CD14-positive monocyte (primary cell): ENCODE measurements around the gene FBN1. TPM values are rescaled to one million over a fixed set of nuclear protein-coding genes. Genes with fewer than 3 reads are reported as not detected.

ENCODE experiments used
- DNase-seq, 3 donors: peaks; one replicate each; pipeline ENCODE4 v3.0.0-alpha.2; 2011 to 2022
- H2AFZ ChIP-seq: 2 replicates; pipeline ENCODE4 v1.6.0; 2012; ENCODE audit warnings: mild to moderate bottlenecking, low read depth, low read length, inconsistent platforms; ENCODE audit not compliant: insufficient read depth, poor library complexity, severe bottlenecking
- H3K27ac ChIP-seq, 2 donors: 1 replicate in 1 of 2; 2 replicates in 1 of 2; pipeline ENCODE4 v1.5.1; 2012 to 2013; ENCODE audit warnings: low read length in 2 of 2, control low read depth in 1 of 2, inconsistent platforms in 1 of 2, low read depth in 1 of 2, mild to moderate bottlenecking in 1 of 2
- H3K27me3 ChIP-seq, 2 donors: one replicate each; pipeline versions ENCODE4 v1.6.0 to v1.6.1; 2011 to 2013; ENCODE audit warnings: low read length in 2 of 2; ENCODE audit not compliant: control insufficient read depth in 2 of 2, insufficient read depth in 2 of 2
- H3K36me3 ChIP-seq, 2 donors: replicated peaks in 1 of 2; 1 replicate in 1 of 2; 2 replicates in 1 of 2; pipeline versions ENCODE4 v1.5.1 to v1.6.1; 2012 to 2013; ENCODE audit warnings: low read length in 2 of 2, control low read depth in 1 of 2, inconsistent platforms in 1 of 2, mild to moderate bottlenecking in 1 of 2; ENCODE audit not compliant: insufficient read depth in 2 of 2, control insufficient read depth in 1 of 2
- H3K4me1 ChIP-seq, 2 donors: 1 replicate in 1 of 2; 2 replicates in 1 of 2; pipeline versions ENCODE4 v1.5.1 to v1.6.1; 2012 to 2013; ENCODE audit warnings: low read length in 2 of 2, control low read depth in 1 of 2, inconsistent platforms in 1 of 2, mild to moderate bottlenecking in 1 of 2, moderate library complexity in 1 of 2; ENCODE audit not compliant: insufficient read depth in 2 of 2, control insufficient read depth in 1 of 2
- H3K4me2 ChIP-seq: replicated peaks from 2 replicates; pipeline ENCODE3; 2012; ENCODE audit warnings: low read length, moderate library complexity, mild to moderate bottlenecking; ENCODE audit not compliant: poor library complexity, severe bottlenecking; ENCODE audit errors: extremely low read depth
- H3K4me3 ChIP-seq, 3 experiments: fragments of 200-600 bp in 1 of 3; sonication (generic) in 1 of 3; replicated peaks in 1 of 3; 1 replicate in 2 of 3; 2 replicates in 1 of 3; pipeline ENCODE4 v1.5.1; 2011 to 2013; ENCODE audit warnings: low read length in 3 of 3, mild to moderate bottlenecking in 3 of 3, control low read depth in 2 of 3, low read depth in 2 of 3, inconsistent platforms in 1 of 3, moderate library complexity in 1 of 3
- H3K79me2 ChIP-seq: 2 replicates; pipeline ENCODE4 v1.6.0; 2012; ENCODE audit warnings: mild to moderate bottlenecking, control low read depth, inconsistent platforms, low read length, moderate library complexity; ENCODE audit not compliant: insufficient read depth
- H3K9ac ChIP-seq: 2 replicates; pipeline ENCODE4 v1.6.0; 2017; ENCODE audit warnings: low read length, mild to moderate bottlenecking; ENCODE audit not compliant: insufficient read depth, poor library complexity, severe bottlenecking
- H3K9me3 ChIP-seq, 2 donors: replicated peaks in 1 of 2; 1 replicate in 1 of 2; 2 replicates in 1 of 2; pipeline versions ENCODE4 v1.5.1 to v1.6.1; 2012 to 2013; ENCODE audit warnings: low read length in 2 of 2, control low read depth in 1 of 2; ENCODE audit not compliant: control insufficient read depth in 1 of 2, insufficient read depth in 1 of 2
- H4K20me1 ChIP-seq: 2 replicates; pipeline ENCODE4 v1.6.0; 2012; ENCODE audit warnings: mild to moderate bottlenecking, low read length, control low read depth, moderate library complexity; ENCODE audit not compliant: insufficient read depth
- H3K27ac Mint-ChIP-seq, 7 donors: one replicate each; pipeline ENCODE4 v1.8.0; 2020; ENCODE audit warnings: mild to moderate bottlenecking in 7 of 7, mixed read lengths in 7 of 7, moderate library complexity in 6 of 7, inconsistent platforms in 2 of 7
- H3K27me3 Mint-ChIP-seq, 3 donors: one replicate each; pipeline ENCODE4 v1.8.0; 2021 to 2022; ENCODE audit warnings: low read depth in 3 of 3, mild to moderate bottlenecking in 3 of 3, mixed read lengths in 3 of 3, moderate library complexity in 3 of 3, inconsistent platforms in 1 of 3
- H3K36me3 Mint-ChIP-seq, 2 donors: one replicate each; pipeline ENCODE4 v1.8.0; 2020; ENCODE audit warnings: mixed read lengths in 2 of 2, inconsistent platforms in 1 of 2, mild to moderate bottlenecking in 1 of 2
- H3K4me1 Mint-ChIP-seq: one replicate; pipeline ENCODE4 v1.8.0; 2020; ENCODE audit warnings: mild to moderate bottlenecking, mixed read lengths
- H3K4me3 Mint-ChIP-seq, 2 donors: one replicate each; pipeline ENCODE4 v1.8.0; 2020; ENCODE audit warnings: mild to moderate bottlenecking in 2 of 2, mixed read lengths in 2 of 2, moderate library complexity in 1 of 2
- H3K9me3 Mint-ChIP-seq, 7 donors: one replicate each; pipeline ENCODE4 v1.8.0; 2020 to 2022; ENCODE audit warnings: mixed read lengths in 7 of 7, mild to moderate bottlenecking in 6 of 7, moderate library complexity in 6 of 7, inconsistent platforms in 2 of 7
- CTCF ChIP-seq: fragments of 200-600 bp; IDR thresholded peaks from one replicate; pipeline ENCODE4 v1.8.0; 2022; ENCODE audit warnings: antibody characterized with exemption, mild to moderate bottlenecking
- WGBS: methylation state at CpG from one replicate; pipeline ENCODE4 v1.1.5; 2013; ENCODE audit warnings: missing lambda C conversion rate; ENCODE audit not compliant: insufficient coverage; 5-methylcytosine and 5-hydroxymethylcytosine counted together
- intact Hi-C, 2 donors: fragments of 100-400 bp; cut with micrococcal nuclease; formaldehyde crosslinking; loops; one replicate each; pipeline versions ENCODE4 v1.15.0 to v1.15.1; 2023
- polyA plus RNA-seq, 3 donors: library from polyadenylated mRNA; depleted of rRNA in 1 of 3; unstranded in 2 of 3; stranded (reverse) in 1 of 3; fragments of 300-500 nt in 2 of 3; fragments of >200 nt in 1 of 3; fragmentation: Illumina TruSeq in 2 of 3; gene quantifications; 1 replicate in 2 of 3; 2 replicates in 1 of 3; pipeline ENCODE4 v1.2.3, GENCODE V29; 2012 to 2021

FBN1 gene
- polyA plus RNA-seq, 3 donors: 0.29 TPM; not detected in 2

- no peaks in the 10 kb centered on the region for H3K36me3 ChIP-seq
- peaks cover 34 to 42% of the 10 kb centered on the region in 2 donors for H3K27me3 ChIP-seq
- H2AFZ ChIP-seq: no peak overlapping the region
- Mint-ChIP-seq H3K4me1 (peaks cover 8% of the 10 kb centered on the region), H3K27ac (peak overlapping the region in 1 of 7 donors; percentile 4), H3K36me3 (no peaks in the 10 kb centered on the region), H3K4me3 (no peak overlapping the region), H3K9me3 (peaks cover 0 to 3% (median 0%) of the 10 kb centered on the region in 7 donors), H3K27me3 (peaks cover 44 to 50% (median 44%) of the 10 kb centered on the region in 3 donors)
- H3K4me2 ChIP-seq: no peak overlapping the region
- H3K79me2 ChIP-seq: no peaks in the 10 kb centered on the region
- no peaks in the 10 kb centered on the region for H4K20me1 ChIP-seq
- peaks cover 0 to 3% of the 10 kb centered on the region in 2 donors for H3K9me3 ChIP-seq
- no peak overlapping the region for H3K27ac ChIP-seq
- DNase-seq: no peak
- H3K9ac ChIP-seq: no peak overlapping the region
- TF ChIP-seq CTCF: no peak
- H3K4me1 ChIP-seq: peaks cover 0 to 16% of the 10 kb centered on the region in 2 donors
- no peak overlapping the region for H3K4me3 ChIP-seq
- intact Hi-C loops: no loop called here
Observed at GRCh38 chr15:48647962-48648361, 2.5 kb upstream of the FBN1 start.

GRCh38 chr15:48646331-48646730 is 822 bp upstream of the FBN1 start:
- Histone ChIP-seq H3K9me3 (peaks cover 0 to 3% of the 10 kb centered on the region in 2 donors), H3K4me1 (peaks cover 0 to 16% of the 10 kb centered on the region in 2 donors), H3K79me2 (no peaks in the 10 kb centered on the region), H3K27me3 (peaks cover 36 to 43% of the 10 kb centered on the region in 2 donors), H2AFZ (no peak overlapping the region), H4K20me1 (no peaks in the 10 kb centered on the region), H3K27ac (no peak overlapping the region), H3K4me2 (peak overlapping the region; percentile 64), H3K36me3 (no peaks in the 10 kb centered on the region), H3K4me3 (no peak overlapping the region), H3K9ac (no peak overlapping the region)
- H3K4me3 Mint-ChIP-seq: peak overlapping the region; percentile 4 to 90
- H3K36me3 Mint-ChIP-seq: no peaks in the 10 kb centered on the region
- H3K27ac Mint-ChIP-seq: no peak overlapping the region
- DNase-seq: no peak
- no peak for TF ChIP-seq CTCF
- intact Hi-C loops: no loop called here
- H3K9me3 Mint-ChIP-seq: peaks cover 0 to 3% (median 0%) of the 10 kb centered on the region in 7 donors
- peaks cover 46 to 59% (median 48%) of the 10 kb centered on the region in 3 donors for H3K27me3 Mint-ChIP-seq
- WGBS: 22% methylated on average over 5 of the region's 11 CpGs
- peaks cover 8% of the 10 kb centered on the region for H3K4me1 Mint-ChIP-seq
